Coronary artery (tissue), 2 donors: ENCODE results near the gene KPNA3.

Source experiments
- DNase-seq: peaks from one replicate; pipeline ENCODE4 v3.0.0-alpha.2; 2017; ENCODE audit warnings: low spot score
- H3K27ac ChIP-seq, 2 donors: fragments of 200-600 bp; sonication (generic); one replicate each; pipeline ENCODE4 v1.5.1; 2016 to 2019
- H3K4me3 ChIP-seq: fragments of 200-600 bp; sonication (generic); 2 replicates; pipeline ENCODE4 v1.5.1; 2016; ENCODE audit warnings: mild to moderate bottlenecking, moderate library complexity
- CTCF ChIP-seq: fragments of 200-600 bp; sonication (generic); IDR thresholded peaks from one replicate; pipeline ENCODE4 v1.5.1; 2019; ENCODE audit warnings: antibody characterized with exemption

KPNA3 gene

GRCh38 chr13:49667773-49668172, 124.7 kb downstream of the KPNA3 start:
- no peak for DNase-seq
- H3K27ac ChIP-seq = no peak overlapping the region
- TF ChIP-seq CTCF = no peak
- H3K4me3 ChIP-seq = no peak overlapping the region

- no peak for TF ChIP-seq CTCF
- no peak for DNase-seq
- H3K4me3 ChIP-seq = no peak overlapping the region
Measured at GRCh38 chr13:49664606-49665005, 127.9 kb downstream of the KPNA3 start.

GRCh38 chr13:49657241-49657641, 135.2 kb downstream of the KPNA3 start:
- no peak overlapping the region for H3K4me3 ChIP-seq
- no peak overlapping the region for H3K27ac ChIP-seq
- TF ChIP-seq CTCF = no peak

More at GRCh38 chr13:49664606-49665005, 127.9 kb downstream of the KPNA3 start:
- H3K27ac ChIP-seq = no peak overlapping the region

GRCh38 chr13:49655906-49656305, 136.6 kb downstream of the KPNA3 start:
- DNase-seq = no peak
- TF ChIP-seq CTCF = no peak
- Histone ChIP-seq H3K27ac (no peak overlapping the region), H3K4me3 (no peak overlapping the region)

More at GRCh38 chr13:49657241-49657641, 135.2 kb downstream of the KPNA3 start:
- DNase-seq = no peak

GRCh38 chr13:49654011-49654410, 138.5 kb downstream of the KPNA3 start:
- DNase-seq = no peak
- no peak for TF ChIP-seq CTCF
- Histone ChIP-seq H3K27ac (no peak overlapping the region), H3K4me3 (no peak overlapping the region)

- H3K27ac ChIP-seq = no peak overlapping the region
- no peak overlapping the region for H3K4me3 ChIP-seq
- no peak for TF ChIP-seq CTCF
- no peak for DNase-seq
Measured at GRCh38 chr13:49653478-49653877, 139.0 kb downstream of the KPNA3 start.

- DNase-seq = no peak
- TF ChIP-seq CTCF = no peak
Measured at GRCh38 chr13:49652355-49653305, 139.9 kb downstream of the KPNA3 start.

More at GRCh38 chr13:49652355-49653305, 139.9 kb downstream of the KPNA3 start:
- H3K27ac ChIP-seq = no peak overlapping the region
- H3K4me3 ChIP-seq = no peak overlapping the region
